ENCODE results near the gene MED12L. TPM values are rescaled to one million over a fixed set of nuclear protein-coding genes. Genes with fewer than 3 reads are reported as not detected.

The MED12L gene
- total RNA-seq, 1 donor = 2.2 TPM

GRCh38 chr3:151268267-151269235 is 183.1 kb downstream of the MED12L start:
- Histone ChIP-seq H4K20me1 (ENCODE audit: insufficient read depth, low read length) (no peaks in the 10 kb centered on the region), H3K9me3 (ENCODE audit: low read depth, low read length) (no peaks in the 10 kb centered on the region), H3K27me3 (ENCODE audit: insufficient read depth, low read length) (peaks cover 15% of the 10 kb centered on the region), H3K27ac (ENCODE audit: low read depth, low read length) (no peak overlapping the region), H3K4me3 (ENCODE audit: insufficient read depth, low read length) (no peak overlapping the region), H3K4me1 (ENCODE audit: insufficient read depth, low read length) (no peaks in the 10 kb centered on the region), H3K36me3 (ENCODE audit: insufficient read depth, low read length) (no peaks in the 10 kb centered on the region), H3K4me2 (ENCODE audit: insufficient read depth, low read length) (no peak overlapping the region), H2AFZ (ENCODE audit: low read length) (no peak overlapping the region), H3K79me2 (ENCODE audit: insufficient read depth, low read length) (no peaks in the 10 kb centered on the region)
- DNase-seq (ENCODE audit: insufficient read length, low spot score, missing footprints) = peak; percentile 66
- TF ChIP-seq CTCF (IDR thresholded peaks at IDR 0.05; ENCODE audit: extremely low read depth, low read depth, low read length) = no peak

GRCh38 chr3:151269631-151270030 is 184.2 kb downstream of the MED12L start:
- H3K27ac ChIP-seq (ENCODE audit: low read depth, low read length) = no peak overlapping the region
- H2AFZ ChIP-seq (ENCODE audit: low read length) = peak overlapping the region; percentile 5
- no peak overlapping the region for H3K4me2 ChIP-seq (ENCODE audit: insufficient read depth, low read length)
- no peaks in the 10 kb centered on the region for H3K36me3 ChIP-seq (ENCODE audit: insufficient read depth, low read length)
- H3K79me2 ChIP-seq (ENCODE audit: insufficient read depth, low read length) = no peaks in the 10 kb centered on the region
- H3K9me3 ChIP-seq (ENCODE audit: low read depth, low read length) = no peaks in the 10 kb centered on the region
- no peaks in the 10 kb centered on the region for H3K4me1 ChIP-seq (ENCODE audit: insufficient read depth, low read length)
- no peak for DNase-seq (ENCODE audit: insufficient read length, low spot score, missing footprints)
- TF ChIP-seq CTCF (IDR thresholded peaks at IDR 0.05; ENCODE audit: extremely low read depth, low read depth, low read length) = no peak
- no peak overlapping the region for H3K4me3 ChIP-seq (ENCODE audit: insufficient read depth, low read length)
- H3K27me3 ChIP-seq (ENCODE audit: insufficient read depth, low read length) = peaks cover 15% of the 10 kb centered on the region
- no peaks in the 10 kb centered on the region for H4K20me1 ChIP-seq (ENCODE audit: insufficient read depth, low read length)

GRCh38 chr3:151275091-151275490 is 189.6 kb downstream of the MED12L start:
- TF ChIP-seq CTCF (IDR thresholded peaks at IDR 0.05; ENCODE audit: extremely low read depth, low read depth, low read length) = no peak
- H2AFZ ChIP-seq (ENCODE audit: low read length) = no peak overlapping the region
- no peaks in the 10 kb centered on the region for H3K79me2 ChIP-seq (ENCODE audit: insufficient read depth, low read length)
- no peaks in the 10 kb centered on the region for H4K20me1 ChIP-seq (ENCODE audit: insufficient read depth, low read length)
- H3K9me3 ChIP-seq (ENCODE audit: low read depth, low read length) = no peaks in the 10 kb centered on the region
- H3K27me3 ChIP-seq (ENCODE audit: insufficient read depth, low read length) = peaks cover 13% of the 10 kb centered on the region
- no peaks in the 10 kb centered on the region for H3K36me3 ChIP-seq (ENCODE audit: insufficient read depth, low read length)
- H3K4me3 ChIP-seq (ENCODE audit: insufficient read depth, low read length) = no peak overlapping the region
- DNase-seq (ENCODE audit: insufficient read length, low spot score, missing footprints) = no peak
- no peak overlapping the region for H3K27ac ChIP-seq (ENCODE audit: low read depth, low read length)
- H3K4me2 ChIP-seq (ENCODE audit: insufficient read depth, low read length) = no peak overlapping the region
- H3K4me1 ChIP-seq (ENCODE audit: insufficient read depth, low read length) = no peaks in the 10 kb centered on the region

GRCh38 chr3:151276038-151276686 is 190.7 kb downstream of the MED12L start:
- H4K20me1 ChIP-seq (ENCODE audit: insufficient read depth, low read length) = no peaks in the 10 kb centered on the region
- no peak overlapping the region for H2AFZ ChIP-seq (ENCODE audit: low read length)
- H3K79me2 ChIP-seq (ENCODE audit: insufficient read depth, low read length) = no peaks in the 10 kb centered on the region
- no peaks in the 10 kb centered on the region for H3K36me3 ChIP-seq (ENCODE audit: insufficient read depth, low read length)
- no peaks in the 10 kb centered on the region for H3K9me3 ChIP-seq (ENCODE audit: low read depth, low read length)
- H3K27ac ChIP-seq (ENCODE audit: low read depth, low read length) = no peak overlapping the region
- no peak for TF ChIP-seq CTCF (IDR thresholded peaks at IDR 0.05; ENCODE audit: extremely low read depth, low read depth, low read length)
- peaks cover 13% of the 10 kb centered on the region for H3K27me3 ChIP-seq (ENCODE audit: insufficient read depth, low read length)
- H3K4me2 ChIP-seq (ENCODE audit: insufficient read depth, low read length) = no peak overlapping the region
- no peak for DNase-seq (ENCODE audit: insufficient read length, low spot score, missing footprints)
- no peak overlapping the region for H3K4me3 ChIP-seq (ENCODE audit: insufficient read depth, low read length)
- H3K4me1 ChIP-seq (ENCODE audit: insufficient read depth, low read length) = no peaks in the 10 kb centered on the region
